8988T (cell line): ENCODE measurements around the gene C6orf62.
"Not testable (repeated sequence)": the region's sequence is repeated elsewhere in the genome, so short reads cannot be mapped to it uniquely, and the experiment has no call there.

Source experiments
- DNase-seq: peaks from one replicate; pipeline ENCODE4 v3.0.0; 2011

Gene C6orf62

DNA sequence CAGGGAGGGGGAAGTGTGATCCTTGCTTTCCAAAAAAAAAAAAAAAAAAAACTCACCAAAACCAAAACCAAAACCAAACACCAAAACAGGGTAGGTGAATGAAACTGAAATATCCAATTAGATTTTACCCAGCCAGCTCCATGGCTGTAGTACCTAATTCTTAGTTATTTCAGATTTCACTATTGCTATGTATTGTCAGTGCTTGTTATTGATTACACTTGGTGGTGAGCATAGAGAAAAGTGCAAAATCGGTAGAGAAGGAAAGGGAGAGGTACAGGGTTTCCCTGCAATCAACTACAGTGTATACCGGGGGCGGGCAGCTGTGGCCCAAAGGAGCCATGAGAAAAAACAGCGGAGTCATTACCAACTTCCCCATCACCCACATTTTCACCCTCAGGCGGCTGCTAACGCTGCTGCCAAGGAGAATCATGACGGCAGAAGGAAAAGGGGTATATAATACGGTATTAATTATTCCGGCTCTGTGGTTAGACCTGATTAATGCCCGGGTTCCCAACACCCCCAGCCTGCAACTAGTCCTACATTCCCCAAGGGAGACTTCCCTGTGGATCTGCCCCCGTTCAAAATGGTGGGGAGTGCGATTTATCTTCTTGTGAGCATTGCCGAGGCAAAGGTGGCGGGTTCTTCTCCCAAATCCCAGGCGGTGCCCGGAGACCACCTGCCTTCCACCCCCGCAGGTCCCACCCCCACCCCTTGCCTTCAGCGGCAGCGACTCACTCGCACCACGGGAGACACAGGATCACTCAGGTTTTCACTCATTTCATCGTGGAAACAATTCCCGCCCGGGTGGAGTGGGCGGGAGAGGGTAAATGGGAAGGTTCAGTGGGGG, at the start of gene C6orf62:
Gene C6orf62 (minus strand): TSS at position 30 of the 847 bp plus-strand sequence. CDS start 486 bp downstream, outside the sequence.
- no peak for DNase-seq

DNA sequence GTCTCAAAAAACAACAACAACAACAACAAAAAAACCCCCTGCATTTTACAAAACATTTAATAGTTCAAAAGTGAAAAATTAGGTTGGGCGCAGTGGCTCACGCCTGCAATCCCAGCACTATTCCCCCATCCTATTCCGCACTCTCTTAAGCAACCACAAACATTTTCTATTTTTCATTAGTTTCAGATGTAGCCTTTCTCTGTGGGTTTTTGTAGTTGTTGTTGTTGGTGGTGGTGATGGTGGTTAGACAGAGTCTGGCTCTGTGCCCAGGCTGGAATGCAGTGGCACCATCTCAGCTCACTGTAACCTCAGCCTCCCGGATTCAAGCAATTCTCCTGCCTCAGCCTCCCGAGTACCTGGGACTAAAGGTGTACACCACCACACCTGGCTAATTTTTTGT, 49.4 kb upstream of the C6orf62 start:
- DNase-seq, result no peak

DNA sequence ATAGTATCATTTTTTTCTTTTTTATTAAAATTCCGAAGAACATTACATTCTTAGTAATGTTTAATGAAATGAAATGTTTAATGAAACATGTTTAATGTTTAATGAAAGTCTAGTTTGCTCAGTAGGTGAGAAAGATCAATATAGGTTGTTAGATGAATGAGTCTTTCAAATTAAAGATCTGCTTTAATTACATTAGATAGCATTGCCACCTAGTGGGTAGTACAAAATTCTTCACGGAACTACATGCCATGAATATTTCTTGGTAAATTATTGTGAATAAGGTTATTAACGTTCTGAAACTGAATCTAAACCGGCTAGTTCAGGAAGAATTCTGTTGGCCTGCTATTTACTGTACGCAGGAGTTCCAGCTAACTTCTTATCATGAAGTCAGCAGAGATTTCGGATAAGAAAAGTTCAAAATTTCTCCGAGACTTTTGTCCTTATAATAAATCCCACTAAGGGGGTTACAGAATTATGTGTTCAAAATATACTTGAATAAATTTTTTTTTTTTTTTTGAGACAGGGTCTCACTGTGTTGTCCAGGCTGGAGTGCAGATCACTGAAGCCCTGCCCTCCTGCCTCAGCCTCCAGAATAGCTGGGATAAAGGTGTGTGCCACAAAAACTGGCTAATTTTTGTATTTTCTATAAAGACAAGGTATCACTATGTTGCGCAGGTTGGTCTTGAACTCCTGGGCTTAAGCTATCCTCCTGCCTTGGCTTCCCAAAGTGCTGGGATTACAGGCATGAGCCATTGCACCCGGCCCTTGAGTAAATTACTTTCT, 47.9 kb upstream of the C6orf62 start:
- DNase-seq, result no peak

DNA sequence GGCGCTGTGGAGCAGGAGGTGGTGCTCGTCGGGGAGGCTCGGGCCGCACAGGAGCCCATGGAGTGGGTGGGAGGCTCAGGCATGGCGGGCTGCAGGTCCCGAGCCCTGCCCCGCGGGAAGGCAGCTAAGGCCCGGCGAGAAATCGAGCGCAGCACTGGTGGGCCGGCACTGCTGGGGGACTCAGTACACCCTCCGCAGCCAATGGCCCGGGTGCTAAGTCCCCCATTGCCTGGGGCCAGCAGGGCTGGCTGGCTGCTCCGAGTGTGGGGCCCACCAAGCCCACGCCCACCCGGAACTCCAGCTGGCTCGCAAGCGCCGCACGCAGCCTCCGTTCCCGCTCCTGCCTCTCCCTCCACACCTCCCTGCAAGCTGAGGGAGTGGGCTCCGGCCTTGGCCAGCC, 47.0 kb upstream of the C6orf62 start:
- not testable (repeated sequence) for DNase-seq

DNA sequence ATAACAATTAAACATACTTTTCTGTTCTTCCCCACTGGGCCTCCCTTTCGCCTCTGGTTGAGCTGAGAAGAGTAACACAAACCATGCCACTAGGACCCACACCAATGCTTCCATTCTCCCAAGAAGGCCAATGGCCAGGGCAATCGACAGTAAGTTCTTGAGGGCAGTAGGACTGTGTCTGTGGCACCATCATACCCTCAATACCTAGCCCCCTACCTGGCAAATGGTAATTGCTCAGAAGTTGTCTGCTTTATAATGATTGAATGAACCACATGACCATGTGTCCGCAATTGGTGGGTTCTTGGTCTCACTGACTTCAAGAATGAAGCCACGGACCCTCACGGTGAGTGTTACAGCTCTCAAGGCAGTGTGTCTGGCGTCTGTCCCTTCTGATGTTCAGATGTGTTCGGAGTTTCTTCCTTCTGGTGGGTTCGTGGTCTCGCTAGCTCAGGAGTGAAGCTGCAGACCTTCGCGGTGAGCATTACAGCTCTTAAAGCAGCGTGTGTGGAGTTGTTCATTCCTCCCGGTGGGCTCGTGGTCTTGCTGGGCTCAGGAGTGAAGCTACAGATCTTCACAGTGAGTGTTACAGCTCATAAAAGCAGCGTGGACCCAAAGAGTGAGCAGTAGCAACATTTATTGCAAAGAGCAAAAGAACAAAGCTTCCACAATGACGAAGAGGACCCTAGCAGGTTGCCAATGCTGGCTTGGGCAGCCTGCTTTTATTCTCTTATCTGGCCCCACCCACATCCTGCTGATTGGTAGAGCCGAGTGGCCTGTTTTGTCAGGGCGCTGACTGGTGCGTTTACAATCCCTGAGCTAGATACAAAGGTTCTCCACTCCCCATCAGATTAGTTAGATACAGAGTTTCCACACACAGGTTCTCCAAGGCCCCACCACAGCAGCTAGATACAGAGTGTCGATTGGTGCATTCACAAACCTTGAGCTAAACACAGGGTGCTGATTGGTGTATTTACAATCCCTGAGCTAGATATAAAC, 46.2 kb upstream of the C6orf62 start:
- DNase-seq, result not testable (repeated sequence)

DNA sequence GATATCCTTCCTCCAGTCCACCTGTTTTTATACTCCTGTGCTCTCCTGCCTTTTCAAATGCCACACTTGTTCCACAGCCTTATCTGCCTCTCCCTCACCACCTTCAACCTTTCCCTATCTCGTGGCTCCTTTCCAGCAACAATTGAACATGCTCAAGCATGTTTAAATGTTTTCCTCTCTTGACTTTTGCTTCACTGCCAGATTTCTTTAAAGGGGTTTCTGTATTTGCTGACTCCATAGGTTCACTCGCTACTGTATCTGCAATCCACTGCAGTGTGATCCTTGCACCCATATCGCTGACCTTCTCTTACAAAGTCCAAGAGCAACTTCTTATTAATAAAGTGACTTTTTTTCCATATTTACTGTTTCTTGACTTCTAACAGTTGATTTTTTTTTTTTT, 44.6 kb upstream of the C6orf62 start:
- DNase-seq, result no peak

DNA sequence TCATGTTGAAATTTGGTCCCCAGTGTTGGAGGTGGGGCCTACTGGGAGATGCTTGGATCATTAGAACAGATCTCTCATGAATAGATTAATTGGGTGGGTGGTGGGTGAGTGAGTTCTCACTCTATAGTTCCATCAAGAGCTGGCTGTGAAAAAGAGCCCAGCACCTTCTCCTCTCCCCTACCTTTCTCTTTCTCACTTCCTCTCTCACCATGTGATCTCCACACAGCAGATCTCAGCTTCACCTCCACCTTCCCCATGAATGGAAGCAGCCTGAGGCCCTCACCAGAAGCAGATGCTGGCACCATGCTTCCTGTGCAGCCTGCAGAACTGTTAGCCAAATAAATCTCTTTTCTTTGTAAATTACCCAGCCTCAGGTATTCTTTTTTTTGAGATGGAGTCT, 42.9 kb upstream of the C6orf62 start:
- no peak for DNase-seq

DNA sequence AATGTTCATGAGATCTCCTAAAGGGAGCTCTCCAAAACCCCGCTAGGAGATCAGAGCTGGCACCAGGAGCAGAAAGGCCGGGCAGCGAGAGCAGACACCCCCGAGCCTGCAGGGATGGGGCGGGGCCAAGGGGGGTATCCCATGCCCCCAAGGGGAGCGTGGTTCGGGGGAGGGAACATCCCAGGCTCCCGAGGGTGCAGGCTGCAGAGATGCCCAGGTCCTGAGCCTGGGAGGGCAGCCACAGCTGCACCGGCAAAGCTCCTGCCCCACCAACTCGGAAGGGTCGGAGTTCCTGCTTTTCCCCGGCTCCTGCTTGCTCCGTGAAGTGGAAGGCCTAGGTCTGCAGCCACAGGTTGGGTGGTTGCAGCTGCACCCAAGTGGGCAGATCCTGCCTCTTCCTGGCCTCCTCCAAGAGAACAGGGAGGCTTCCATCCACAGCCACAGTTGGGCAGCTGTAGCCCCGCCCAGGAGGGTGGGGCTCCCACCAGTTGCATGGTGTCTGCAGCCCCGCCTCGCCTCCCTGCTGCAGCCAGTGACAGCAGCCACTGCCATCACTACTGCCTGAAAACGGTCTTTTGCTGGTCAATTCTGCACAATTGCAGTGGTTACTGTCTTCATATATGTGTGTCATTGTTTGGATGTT, 42.4 kb upstream of the C6orf62 start:
- no peak for DNase-seq

DNA sequence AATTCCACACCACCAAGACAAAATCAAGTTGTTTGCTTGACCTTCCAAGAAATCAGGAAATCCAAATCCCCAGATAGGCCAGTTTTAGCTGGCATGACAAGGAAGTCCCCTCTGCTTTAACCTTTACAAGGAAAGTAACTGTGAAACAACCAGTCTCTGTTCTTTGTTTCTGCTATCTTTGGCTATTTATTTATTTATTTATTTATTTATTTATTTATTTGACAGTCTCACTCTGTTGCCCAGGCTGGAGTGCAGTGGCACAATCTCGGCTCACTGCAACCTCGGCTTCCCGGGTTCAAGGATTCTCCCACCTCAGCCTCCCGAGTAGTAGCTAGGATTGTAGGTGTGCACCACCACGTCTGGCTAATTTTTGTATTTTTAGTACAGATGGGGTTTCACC, 41.3 kb upstream of the C6orf62 start:
- DNase-seq, result no peak

DNA sequence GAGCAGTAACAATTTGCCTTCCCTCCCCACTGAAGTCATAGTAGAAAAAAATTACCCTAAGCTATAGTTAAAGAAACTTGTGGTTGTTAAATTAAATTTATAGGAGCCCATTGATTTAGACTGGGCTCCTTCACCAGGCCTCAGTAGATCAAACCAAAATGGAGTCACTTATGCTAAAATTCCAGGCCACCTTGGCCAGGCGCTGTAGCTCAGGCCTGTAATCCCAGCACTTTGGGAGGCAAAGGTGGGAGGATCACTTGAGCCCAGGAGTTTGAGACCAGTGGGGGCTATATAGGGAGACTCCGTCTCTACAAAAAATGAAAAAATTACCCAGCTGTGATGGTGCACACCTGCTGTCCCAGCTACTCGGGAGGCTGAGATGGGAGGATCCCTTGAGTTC, 40.8 kb upstream of the C6orf62 start:
- DNase-seq, result no peak

DNA sequence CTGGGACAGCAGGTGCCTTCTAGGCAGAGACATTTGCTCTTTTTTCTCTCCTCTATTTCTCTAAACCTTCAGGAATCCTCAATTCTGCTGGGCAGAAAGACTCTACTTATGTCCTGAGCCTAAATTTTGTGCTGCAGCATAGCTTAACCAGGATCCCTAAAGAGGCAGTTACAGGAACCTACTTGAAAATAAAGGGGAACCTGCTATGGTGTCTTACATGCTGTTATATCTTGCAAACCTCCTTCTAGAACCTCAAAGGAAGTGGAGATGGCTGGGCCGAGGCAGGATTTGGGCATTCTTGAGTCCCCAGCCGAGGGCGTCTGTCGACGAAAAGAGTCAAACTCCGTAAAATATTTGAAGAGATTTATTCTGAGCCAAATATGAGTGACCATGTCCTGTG, 38.7 kb upstream of the C6orf62 start:
- no peak for DNase-seq

DNA sequence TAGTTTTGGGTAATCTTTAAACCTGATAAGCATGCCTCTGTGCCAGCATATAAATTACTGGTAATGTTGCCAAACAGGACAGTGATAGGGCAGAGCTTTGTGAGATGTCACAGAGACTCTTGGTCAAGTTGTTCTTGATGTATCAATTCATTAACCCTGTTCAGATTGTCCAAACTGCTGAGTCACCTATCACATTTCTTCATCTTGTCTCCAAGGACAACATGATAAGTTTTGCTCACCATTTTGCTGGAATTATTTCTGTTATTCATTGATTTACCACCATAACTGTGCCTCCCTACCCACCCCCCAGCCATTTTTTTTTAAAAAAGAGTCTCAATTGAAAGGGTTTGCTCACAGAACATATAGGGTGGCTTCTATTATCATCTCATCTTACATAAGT, 36.3 kb upstream of the C6orf62 start:
- DNase-seq, result no peak

DNA sequence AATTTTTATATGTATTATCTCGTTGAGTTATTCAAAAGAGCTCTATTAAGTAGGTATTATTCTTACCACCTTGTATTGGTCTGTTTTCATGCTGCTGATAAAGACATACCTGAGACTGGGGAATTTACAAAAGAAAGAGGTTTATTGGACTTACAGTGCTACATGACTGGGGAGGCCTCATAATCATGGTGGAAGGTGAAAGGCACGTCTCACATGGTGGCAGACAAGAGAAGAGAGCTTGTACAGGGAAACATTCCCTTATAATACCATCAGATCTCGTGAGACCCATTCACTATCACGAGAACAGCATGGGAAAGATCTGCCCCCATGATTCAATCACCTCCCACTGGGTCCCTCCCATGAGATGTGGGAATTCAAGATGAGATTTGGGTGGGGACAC, 35.4 kb upstream of the C6orf62 start:
- not testable (repeated sequence) for DNase-seq

DNA sequence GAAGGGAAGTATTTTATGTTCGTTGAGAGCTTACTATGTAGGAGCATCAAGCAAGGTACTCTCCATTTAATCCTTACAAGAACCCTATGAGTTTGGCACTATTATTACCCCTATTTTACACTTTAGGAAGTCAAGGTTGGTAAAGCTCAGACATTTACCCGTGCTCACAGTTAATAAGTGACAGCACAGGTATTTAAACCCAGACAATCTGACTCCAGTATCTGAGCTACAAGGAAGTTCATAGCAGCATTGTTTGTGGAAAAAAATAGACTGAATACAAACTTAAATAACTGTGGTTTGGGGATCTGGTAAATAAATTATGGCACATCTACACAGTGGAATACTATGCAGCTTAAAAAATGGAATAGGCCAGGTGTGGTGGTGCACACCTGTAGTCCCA, 34.6 kb upstream of the C6orf62 start:
- no peak for DNase-seq

DNA sequence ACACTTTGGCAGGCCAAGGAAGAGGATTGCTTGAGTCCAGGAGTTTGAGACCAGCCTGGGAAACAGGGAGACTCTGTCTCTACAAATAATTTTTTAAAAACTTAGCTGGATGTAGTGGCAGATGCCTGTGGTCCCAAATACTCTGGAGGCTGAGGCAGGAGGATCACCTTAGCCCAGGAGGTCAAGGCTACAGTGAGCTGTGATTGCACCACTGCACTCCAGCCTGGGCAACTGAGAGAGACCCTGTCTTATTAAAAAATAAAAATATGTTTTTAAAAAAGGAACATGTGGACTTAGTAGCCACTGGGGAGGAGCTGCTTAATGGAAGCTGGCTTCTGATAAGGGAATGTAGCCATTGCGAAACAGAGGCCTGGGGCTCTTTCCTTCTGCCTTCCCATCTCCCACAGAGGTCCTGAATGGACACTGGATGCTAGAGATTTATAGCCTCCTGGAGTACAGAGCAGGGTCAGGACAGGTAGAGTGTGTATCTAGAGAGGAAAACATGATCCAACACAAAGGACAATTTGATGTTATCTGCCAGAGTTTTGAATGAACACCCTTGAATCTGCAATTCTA, 34.1 kb upstream of the C6orf62 start:
- no peak for DNase-seq

DNA sequence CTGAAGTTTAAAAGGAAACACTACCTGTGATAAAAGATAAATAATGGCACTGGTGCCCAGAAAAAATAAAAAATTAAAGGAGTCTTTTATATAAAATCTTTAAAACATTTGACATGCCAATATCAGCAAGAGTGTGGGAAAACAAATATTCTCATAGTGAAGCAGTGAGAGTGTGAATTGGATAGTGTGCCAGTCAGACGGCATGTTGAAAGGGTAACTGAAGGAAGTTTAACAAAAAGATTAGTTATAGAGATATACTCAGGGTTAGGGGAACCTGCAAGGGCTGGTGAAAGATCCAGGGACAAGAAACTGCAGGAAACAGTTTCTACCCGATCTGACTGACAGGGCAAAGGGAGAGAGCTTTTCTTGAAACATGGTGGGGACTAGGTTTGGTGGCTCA, 33.5 kb upstream of the C6orf62 start:
- DNase-seq, result no peak

DNA sequence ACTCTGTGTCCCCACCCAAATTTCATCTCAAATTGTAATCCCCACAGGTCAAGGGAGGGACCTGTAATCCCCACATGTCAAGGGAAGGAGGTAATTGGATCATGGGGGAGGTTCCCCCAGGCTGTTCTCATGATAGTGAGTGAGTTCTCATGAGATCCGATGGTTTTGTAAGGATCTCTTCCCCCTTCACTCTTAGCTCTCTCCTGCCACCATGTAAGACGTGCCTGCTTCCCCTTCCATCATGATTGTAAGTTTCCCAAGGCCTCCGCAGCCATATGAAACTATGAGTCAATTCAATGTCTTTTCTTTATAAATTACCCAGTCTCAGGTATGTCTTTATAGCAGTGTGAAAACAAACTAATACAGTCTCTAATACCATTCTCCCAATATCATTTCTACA, 31.9 kb upstream of the C6orf62 start:
- DNase-seq, result not testable (repeated sequence)

DNA sequence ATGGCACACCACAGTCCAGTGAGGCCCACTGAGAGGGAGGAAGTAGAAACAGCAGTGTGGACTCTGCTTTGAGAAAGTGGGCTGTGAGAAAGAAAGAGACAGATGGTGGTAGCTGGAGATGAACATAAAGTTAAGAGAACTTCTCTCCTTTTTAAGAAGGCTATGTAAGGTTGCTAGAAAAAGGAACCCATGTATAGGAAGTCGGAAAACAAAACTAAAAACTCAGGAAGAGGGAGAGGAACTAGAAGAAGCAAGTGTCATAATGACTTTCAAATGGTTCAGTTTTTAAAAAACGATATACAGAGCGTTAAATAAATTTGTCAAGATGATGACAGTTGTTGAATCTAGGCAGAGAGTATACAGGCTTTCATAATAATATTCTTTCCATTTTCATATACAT, 30.3 kb upstream of the C6orf62 start:
- no peak for DNase-seq

DNA sequence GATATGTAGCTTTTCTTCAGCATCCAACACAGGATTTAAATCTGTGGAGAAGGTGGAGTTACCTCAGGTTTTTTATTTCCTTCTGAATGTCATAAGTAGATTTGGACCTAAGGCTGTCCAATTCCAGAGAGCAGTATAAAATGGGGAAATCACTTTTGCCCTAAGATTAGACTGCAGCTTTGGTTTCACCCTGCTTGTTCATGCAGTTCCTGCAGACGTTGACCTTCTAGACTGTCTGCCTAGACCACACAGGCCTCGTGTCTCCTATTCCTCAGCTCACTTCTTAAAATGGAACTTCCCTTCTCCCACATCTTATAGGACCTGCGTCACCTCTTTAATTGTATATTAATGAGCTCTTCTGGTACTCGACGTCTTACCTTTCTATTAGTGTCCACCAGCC, 26.0 kb upstream of the C6orf62 start:
- no peak for DNase-seq

DNA sequence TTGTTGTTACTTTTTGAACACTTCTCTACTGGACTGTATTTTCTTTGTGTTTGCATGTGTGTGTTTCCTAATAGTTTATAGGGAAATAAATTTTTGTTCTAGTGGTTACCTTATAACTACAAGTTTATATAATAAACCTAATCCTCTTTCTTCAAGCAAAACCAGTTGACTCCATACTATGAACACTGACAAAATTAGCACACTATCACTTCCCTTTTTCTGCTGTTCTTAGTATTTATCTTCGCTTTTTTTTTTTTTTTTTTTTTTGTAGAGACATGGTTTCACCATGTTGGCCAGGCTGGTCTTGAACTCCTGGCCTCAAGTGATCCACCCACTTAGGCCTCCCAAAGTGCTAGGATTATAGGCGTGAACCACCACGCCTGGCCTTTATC, 25.0 kb upstream of the C6orf62 start:
- no peak for DNase-seq

DNA sequence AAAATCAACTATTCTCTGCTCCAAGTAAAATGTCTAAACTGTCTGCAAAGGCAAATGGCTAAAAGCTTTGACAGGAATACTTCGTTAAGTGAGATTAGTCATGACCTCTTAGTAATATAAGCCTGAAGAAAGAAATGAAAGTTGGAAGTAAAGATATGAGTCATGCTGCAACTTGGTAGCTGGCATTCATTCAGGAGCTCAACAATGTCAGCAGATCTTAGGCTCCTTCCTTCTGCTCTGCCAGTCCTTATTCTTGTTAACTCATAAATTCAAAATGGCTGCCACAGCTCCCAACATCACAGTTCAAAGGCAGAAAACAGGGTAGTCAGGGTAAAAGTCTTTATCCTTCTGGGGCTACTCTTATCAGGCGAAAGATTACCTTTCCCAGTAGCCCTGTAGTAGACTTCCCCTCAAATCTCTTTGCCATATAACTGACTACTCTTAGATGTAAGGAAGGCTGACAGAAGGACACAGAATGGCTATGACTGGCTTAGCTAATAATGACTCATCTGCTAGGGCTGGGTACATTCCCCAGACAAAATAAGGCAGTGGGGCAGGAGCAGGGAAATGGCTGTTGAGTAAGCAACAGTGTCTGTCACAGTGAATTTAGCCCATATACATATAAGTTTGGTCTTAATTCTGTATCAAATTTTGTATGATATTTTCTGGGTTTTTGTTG, 24.4 kb upstream of the C6orf62 start:
- DNase-seq, result no peak
